ENCODE measurements around the gene MAN1B1. TPM values are rescaled to one million over a fixed set of nuclear protein-coding genes. Genes with fewer than 3 reads are reported as not detected.

Gene MAN1B1
- total RNA-seq, 4 donors from 2014 or later = 26.1 to 30.2 (median 29.3) TPM

- ATAC-seq = no peak
- peaks cover 0 to 68% (median 25%) of the 10 kb centered on the region in 3 donors for H3K4me1 ChIP-seq
- H3K27ac ChIP-seq = peak overlapping the region in 3 of 4 donors; percentile 72 to 74 (median 74)
- H3K27me3 ChIP-seq = peaks cover 12% of the 10 kb centered on the region
- H3K4me3 ChIP-seq = no peak overlapping the region
- TF ChIP-seq POLR2A (IDR thresholded peaks at IDR 0.05) (no peak), CTCF (IDR thresholded peaks at IDR 0.05) (no peak), POLR2AphosphoS5 (IDR thresholded peaks at IDR 0.05) (no peak), EP300 (IDR thresholded peaks at IDR 0.05) (no peak)
- peaks cover 0 to 52% of the 10 kb centered on the region in 2 donors for H3K36me3 ChIP-seq
- H3K9me3 ChIP-seq = no peaks in the 10 kb centered on the region
- 32% methylated on average over 5 of the region's 12 CpGs; no CpG with 5 or more reads in 1 of the 2 donors for WGBS, 2 donors (ENCODE audit: low coverage in 1 of 2)
Measured at GRCh38 chr9:137083394-137084004, 3.3 kb upstream of the MAN1B1 start.

GRCh38 chr9:137084526-137084925, 2.3 kb upstream of the MAN1B1 start:
- H3K36me3 ChIP-seq = peaks cover 0 to 48% of the 10 kb centered on the region in 2 donors
- TF ChIP-seq POLR2AphosphoS5 (IDR thresholded peaks at IDR 0.05) = no peak
- TF ChIP-seq CTCF (IDR thresholded peaks at IDR 0.05) = no peak
- no peak for TF ChIP-seq POLR2A (IDR thresholded peaks at IDR 0.05)
- TF ChIP-seq EP300 (IDR thresholded peaks at IDR 0.05) = no peak
- no peak overlapping the region for H3K4me3 ChIP-seq
- peak overlapping the region in 2 of 4 donors; percentile 72 to 74 for H3K27ac ChIP-seq
- WGBS, 2 donors (ENCODE audit: low coverage in 1 of 2) = 82% methylated on average over 2 of the region's 9 CpGs; no CpG with 5 or more reads in 1 of the 2 donors
- H3K9me3 ChIP-seq = no peaks in the 10 kb centered on the region
- H3K4me1 ChIP-seq = peaks cover 0 to 66% (median 15%) of the 10 kb centered on the region in 3 donors
- peaks cover 3% of the 10 kb centered on the region for H3K27me3 ChIP-seq
- no peak for ATAC-seq

- WGBS, 2 donors (ENCODE audit: low coverage in 1 of 2) = 0 to 2% methylated on average over 11 to 26 of the region's 58 CpGs
- TF ChIP-seq POLR2A (IDR thresholded peaks at IDR 0.05) = no peak
- peak; percentile 17 for TF ChIP-seq POLR2AphosphoS5 (IDR thresholded peaks at IDR 0.05)
- TF ChIP-seq EP300 (IDR thresholded peaks at IDR 0.05) = no peak
Measured at GRCh38 chr9:137085920-137086530, 760 bp upstream of the MAN1B1 start.

GRCh38 chr9:137087409-137087925, 682 bp downstream of the MAN1B1 start:
- WGBS, 2 donors (ENCODE audit: low coverage in 1 of 2) = 20 to 45% methylated on average over 6 to 9 of the region's 22 CpGs
- Histone ChIP-seq H3K27me3 (no peaks in the 10 kb centered on the region), H3K9me3 (no peaks in the 10 kb centered on the region), H3K4me3 (peak overlapping the region; percentile 56 to 61), H3K27ac (peak overlapping the region; percentile 64 to 99 (median 96)), H3K36me3 (peaks cover 0 to 48% of the 10 kb centered on the region in 2 donors), H3K4me1 (peaks cover 0 to 66% (median 14%) of the 10 kb centered on the region in 3 donors)
- TF ChIP-seq EP300 (IDR thresholded peaks at IDR 0.05) (no peak), POLR2AphosphoS5 (IDR thresholded peaks at IDR 0.05) (no peak), CTCF (IDR thresholded peaks at IDR 0.05) (no peak), POLR2A (IDR thresholded peaks at IDR 0.05) (no peak)
- ATAC-seq = no peak

More at GRCh38 chr9:137085920-137086530, 760 bp upstream of the MAN1B1 start:
- peaks cover 0 to 66% (median 14%) of the 10 kb centered on the region in 3 donors for H3K4me1 ChIP-seq
- peak; percentile 15 for ATAC-seq
- H3K27ac ChIP-seq = peak overlapping the region; percentile 92 to 99 (median 96)
- H3K36me3 ChIP-seq = peaks cover 0 to 48% of the 10 kb centered on the region in 2 donors
- no peaks in the 10 kb centered on the region for H3K27me3 ChIP-seq
- no peaks in the 10 kb centered on the region for H3K9me3 ChIP-seq
- peak overlapping the region; percentile 56 to 61 for H3K4me3 ChIP-seq

GRCh38 chr9:137088121-137088520, 1.3 kb downstream of the MAN1B1 start:
- Histone ChIP-seq H3K27ac (no peak overlapping the region), H3K27me3 (no peaks in the 10 kb centered on the region), H3K4me3 (no peak overlapping the region), H3K9me3 (no peaks in the 10 kb centered on the region), H3K4me1 (peaks cover 0 to 59% (median 14%) of the 10 kb centered on the region in 3 donors), H3K36me3 (peaks cover 0 to 48% of the 10 kb centered on the region in 2 donors)
- no peak for ATAC-seq
- TF ChIP-seq POLR2A (IDR thresholded peaks at IDR 0.05) (no peak), CTCF (IDR thresholded peaks at IDR 0.05) (no peak), POLR2AphosphoS5 (IDR thresholded peaks at IDR 0.05) (no peak), EP300 (IDR thresholded peaks at IDR 0.05) (no peak)
- WGBS, 2 donors (ENCODE audit: low coverage in 1 of 2) = 77% methylated on average over 3 of the region's 5 CpGs; no CpG with 5 or more reads in 1 of the 2 donors
